C4-2B (cell line): ENCODE data around the gene TRAPPC3.

ENCODE experiments used
- CTCF ChIP-seq: fragments of 450-650 bp; conservative IDR thresholded peaks from 2 replicates; pipeline ENCODE4 v1.5.1; 2017; ENCODE audit warnings: mild to moderate bottlenecking
- ZFX ChIP-seq: fragments of 450-650 bp; IDR thresholded peaks from 2 replicates; pipeline ENCODE4 v1.6.1; 2017

GRCh38 chr1:36093929-36094328 is 55.4 kb downstream of the TRAPPC3 start:
- TF ChIP-seq CTCF (no peak), ZFX (no peak)
